ELR (cell line): Measurements from ENCODE around the gene FERD3L.
A peak's percentile ranks its signal among the peaks of the same experiment; 100 is the strongest.

Experiments used
- DNase-seq: peaks from one replicate; pipeline ENCODE4 v3.0.0-alpha.2; 2015; ENCODE audit warnings: low read depth

Gene FERD3L

DNA sequence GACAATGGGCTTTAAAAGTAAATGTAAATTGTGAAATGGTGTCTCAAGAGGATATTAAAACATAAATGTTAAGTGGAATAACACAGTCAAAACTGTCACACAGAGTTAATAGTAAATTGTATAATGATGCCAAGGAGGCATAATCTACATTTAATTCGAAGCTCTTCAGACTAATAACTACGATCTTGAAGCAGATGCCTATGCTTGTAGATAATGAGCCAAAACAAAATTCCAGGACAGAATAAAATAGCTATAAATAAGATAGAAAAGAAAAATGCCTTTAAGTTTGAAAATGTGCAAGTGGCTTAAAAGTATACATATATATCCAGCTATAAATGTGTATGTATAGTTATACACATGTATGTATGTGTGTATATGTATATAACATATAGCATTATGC, 45.3 kb downstream of the FERD3L start:
- DNase-seq, result no peak

DNA sequence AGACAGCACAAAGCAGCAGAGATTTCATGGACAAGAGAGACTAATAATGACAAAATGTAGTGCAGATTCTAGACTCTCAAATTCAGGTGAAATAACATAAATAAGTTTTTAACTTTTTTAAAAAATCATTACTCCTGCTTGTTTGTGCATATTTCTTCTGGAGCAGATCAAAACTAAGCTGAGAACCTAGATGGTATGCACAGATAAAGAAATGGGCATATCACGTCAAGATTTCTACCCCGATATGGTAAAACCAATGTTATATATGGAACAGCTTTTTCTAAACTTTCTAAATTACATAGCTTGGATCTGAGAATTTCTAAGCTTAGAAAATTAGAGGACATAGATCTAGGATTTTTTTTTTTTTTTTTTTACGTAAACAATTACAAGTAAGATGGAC, 46.0 kb downstream of the FERD3L start:
- DNase-seq, result no peak

DNA sequence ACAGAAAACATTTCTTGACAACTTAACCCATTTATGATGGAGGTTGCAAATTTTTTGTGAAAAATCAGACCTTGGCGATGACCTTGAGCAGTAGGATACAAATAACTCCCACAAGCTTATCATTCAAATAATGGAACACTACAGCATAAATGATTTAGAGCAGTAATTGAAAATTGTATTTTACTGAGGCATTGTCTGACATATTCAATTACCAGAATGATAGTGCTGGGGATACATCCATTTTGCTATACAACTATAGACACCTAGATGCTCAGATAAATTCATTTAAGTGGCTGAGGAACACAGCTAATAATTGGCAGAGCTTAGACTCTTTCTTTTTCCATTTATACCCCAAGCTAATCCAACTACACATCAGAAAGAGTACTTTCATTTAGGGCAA, 46.7 kb downstream of the FERD3L start:
- DNase-seq, result no peak

DNA sequence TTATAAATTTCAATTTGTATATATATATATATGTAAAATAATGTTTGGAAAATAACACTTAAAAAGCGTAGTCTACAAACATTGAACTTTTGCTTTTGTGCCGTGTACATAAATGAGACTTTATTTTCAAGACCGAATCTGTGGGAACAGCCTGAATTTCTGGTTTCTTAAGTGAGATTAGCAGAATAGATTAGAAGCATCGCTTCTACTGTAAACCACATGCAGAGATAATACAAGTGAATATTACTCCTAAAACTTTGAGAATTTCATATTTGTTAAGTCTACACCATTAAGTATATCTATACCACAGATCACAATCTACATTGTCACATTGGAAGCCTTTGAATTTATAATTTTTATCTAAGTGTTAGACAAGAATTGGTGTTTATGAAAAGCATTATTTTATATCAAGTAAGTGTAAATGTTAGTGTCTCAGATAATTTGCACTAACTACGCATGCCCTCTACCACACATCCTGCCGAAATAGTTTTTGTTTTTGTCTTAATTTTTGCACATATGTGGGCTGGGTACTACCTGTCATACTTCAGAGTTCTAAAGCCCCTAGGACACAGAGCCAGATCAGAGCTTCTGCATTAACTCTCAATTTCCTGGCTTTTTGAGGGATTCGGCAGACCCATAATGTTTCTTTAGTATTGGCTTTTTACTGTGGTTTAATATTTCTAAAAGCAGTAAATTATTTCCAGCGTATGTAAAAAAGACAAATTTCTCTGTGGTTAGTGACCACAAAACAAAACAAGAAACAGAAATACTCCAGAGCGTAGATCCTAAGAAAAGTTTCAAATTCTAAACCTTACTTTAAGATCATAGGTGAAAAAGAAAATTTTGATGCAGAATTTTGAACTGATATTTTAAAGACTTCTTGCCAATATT, 47.8 kb downstream of the FERD3L start:
- peak; percentile 18 for DNase-seq

DNA sequence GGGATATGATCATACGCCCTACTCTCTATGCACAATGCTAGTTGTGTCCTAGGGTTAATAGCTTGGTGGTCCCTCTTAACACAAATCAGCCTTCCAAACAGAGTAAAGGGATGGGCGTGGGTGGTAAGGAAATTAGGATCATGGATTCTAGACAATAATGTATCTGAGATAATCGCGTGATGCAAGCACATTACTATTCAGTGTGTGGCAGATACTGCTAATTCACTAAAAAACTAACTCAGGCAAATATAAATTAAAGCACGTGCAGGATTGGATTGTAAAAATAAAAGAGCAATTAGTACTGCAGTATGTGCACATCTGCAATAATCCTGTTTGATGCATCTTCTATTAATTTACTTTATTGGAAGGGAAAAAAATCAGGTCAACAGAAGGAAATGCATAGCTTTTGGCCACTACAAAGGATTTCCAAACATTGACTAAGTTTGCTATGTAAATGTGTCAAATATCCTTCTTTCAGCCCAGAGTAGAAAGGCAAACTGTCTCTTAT, 49.8 kb downstream of the FERD3L start:
- DNase-seq, result no peak
